IMR-90 (cell line): ENCODE measurements around the gene ZNF786. TPM values are rescaled to one million over a fixed set of nuclear protein-coding genes. Genes with fewer than 3 reads are reported as not detected.

Experiments used
- ATAC-seq: fragments of 200-7000 bp; cut with Tn5 transposase; 2 replicates; pipeline ENCODE4 v1.9.1; 2020; ENCODE audit warnings: low read depth, mild to moderate bottlenecking, moderate library complexity
- BruUV-seq: library from RNA; stranded (reverse); fragments of 400-500 nt; replicated peaks from 2 replicates; lab custom pipeline; 2021; lab: Mats Ljungman, UMichigan
- CTCF ChIA-PET: fragments of 300-600 bp; formaldehyde crosslinking; extraction: SDS; loops from one replicate; lab custom pipeline; 2021; ENCODE audit warnings: antibody characterized with exemption; lab: Yijun Ruan, JAX
- POLR2A ChIA-PET: fragments of 300-600 bp; sonication (Branson Sonifier 250); formaldehyde crosslinking; loops from one replicate; lab custom pipeline; 2022; ENCODE audit warnings: antibody characterized with exemption; ENCODE audit not compliant: unreplicated experiment; lab: Charles Lee
- DNase-seq: peaks from one replicate; pipeline ENCODE4 v3.0.0; 2013
- H2AFZ ChIP-seq: replicated peaks from 2 replicates; pipeline ENCODE3; 2013; ENCODE audit warnings: low read length, mild to moderate bottlenecking; ENCODE audit not compliant: poor library complexity
- H2AK5ac ChIP-seq: 2 replicates; pipeline ENCODE4 v1.6.1; 2013; ENCODE audit warnings: low read depth, low read length, inconsistent platforms
- H2AK9ac ChIP-seq: replicated peaks from 2 replicates; pipeline ENCODE3; 2013; ENCODE audit warnings: mild to moderate bottlenecking, low read depth, low read length, moderate library complexity; ENCODE audit not compliant: poor library complexity
- H2BK120ac ChIP-seq: 2 replicates; pipeline ENCODE4 v1.6.1; 2013; ENCODE audit warnings: low read depth, low read length, inconsistent platforms
- H2BK15ac ChIP-seq: 3 replicates; pipeline ENCODE4 v1.6.1; 2013; ENCODE audit warnings: low read depth, low read length, inconsistent platforms
- H2BK20ac ChIP-seq: 2 replicates; pipeline ENCODE4 v1.6.1; 2013; ENCODE audit warnings: low read depth, mild to moderate bottlenecking, inconsistent platforms, low read length, moderate library complexity
- H2BK5ac ChIP-seq: 2 replicates; pipeline ENCODE4 v1.6.1; 2013; ENCODE audit warnings: mild to moderate bottlenecking, low read depth, low read length, inconsistent platforms; ENCODE audit not compliant: poor library complexity, severe bottlenecking
- H3K14ac ChIP-seq: replicated peaks from 2 replicates; pipeline ENCODE4 v1.6.1; 2013; ENCODE audit warnings: low read depth, low read length, inconsistent platforms
- H3K18ac ChIP-seq: 2 replicates; pipeline ENCODE4 v1.6.1; 2013; ENCODE audit warnings: low read depth, low read length, control low read depth
- H3K23ac ChIP-seq: 2 replicates; pipeline ENCODE4 v1.6.1; 2013; ENCODE audit warnings: low read depth, low read length, inconsistent platforms
- H3K27ac ChIP-seq: 2 replicates; pipeline ENCODE4 v1.5.1; 2013; ENCODE audit warnings: mild to moderate bottlenecking, control low read depth, low read length; ENCODE audit not compliant: insufficient read depth
- H3K27me3 ChIP-seq: 2 replicates; pipeline ENCODE4 v1.6.1; 2013; ENCODE audit warnings: low read length; ENCODE audit not compliant: control insufficient read depth, insufficient read depth
- H3K36me3 ChIP-seq: 2 replicates; pipeline ENCODE4 v1.6.1; 2013; ENCODE audit warnings: low read length, mixed read lengths; ENCODE audit not compliant: control insufficient read depth, insufficient read depth
- H3K4ac ChIP-seq: 2 replicates; pipeline ENCODE4 v1.6.1; 2013; ENCODE audit warnings: low read depth, low read length, inconsistent platforms
- H3K4me1 ChIP-seq: 2 replicates; pipeline ENCODE4 v1.6.1; 2013; ENCODE audit warnings: low read length, mixed read lengths; ENCODE audit not compliant: control insufficient read depth, insufficient read depth
- H3K4me2 ChIP-seq: 2 replicates; pipeline ENCODE4 v1.6.1; 2013; ENCODE audit warnings: low read depth, mild to moderate bottlenecking, control low read depth, low read length, moderate library complexity
- H3K4me3 ChIP-seq: 2 replicates; pipeline ENCODE4 v1.5.1; 2013; ENCODE audit warnings: low read depth, mild to moderate bottlenecking, control low read depth, low read length, moderate library complexity; ENCODE audit not compliant: insufficient read depth
- H3K56ac ChIP-seq: 2 replicates; pipeline ENCODE4 v1.6.1; 2013; ENCODE audit warnings: low read length, inconsistent platforms; ENCODE audit not compliant: insufficient read depth; ENCODE audit errors: extremely low read depth
- H3K79me1 ChIP-seq, 2 experiments: 2 replicates each; pipeline ENCODE4 v1.6.1; 2013; ENCODE audit warnings: low read length in 2 of 2, inconsistent platforms in 1 of 2, low read depth in 1 of 2
- H3K9ac ChIP-seq: 2 replicates; pipeline ENCODE4 v1.6.1; 2013; ENCODE audit warnings: low read depth, low read length, control low read depth
- H3K9me1 ChIP-seq: 2 replicates; pipeline ENCODE4 v1.6.1; 2013; ENCODE audit warnings: low read length, inconsistent platforms; ENCODE audit not compliant: insufficient read depth
- H3K9me3 ChIP-seq: 2 replicates; pipeline ENCODE4 v1.6.1; 2013; ENCODE audit warnings: low read length; ENCODE audit not compliant: control insufficient read depth, insufficient read depth
- H4K20me1 ChIP-seq: 2 replicates; pipeline ENCODE4 v1.6.1; 2013; ENCODE audit warnings: low read length, inconsistent platforms; ENCODE audit not compliant: insufficient read depth
- H4K5ac ChIP-seq: 2 replicates; pipeline ENCODE4 v1.6.1; 2013; ENCODE audit warnings: mild to moderate bottlenecking, low read depth, low read length, control low read depth
- H4K8ac ChIP-seq, 2 experiments: 2 replicates each; pipeline ENCODE4 v1.6.1; 2013; ENCODE audit warnings: low read depth in 2 of 2, low read length in 2 of 2, control low read depth in 1 of 2, inconsistent platforms in 1 of 2
- H4K91ac ChIP-seq: 2 replicates; pipeline ENCODE4 v1.6.1; 2013; ENCODE audit warnings: low read depth, low read length, inconsistent platforms; ENCODE audit not compliant: insufficient read depth
- CEBPB ChIP-seq: IDR thresholded peaks from 2 replicates; pipeline ENCODE4 v1.6.1; 2012; ENCODE audit warnings: low read depth, low read length, improper control_type of control experiment
- RAD21 ChIP-seq: IDR thresholded peaks from 2 replicates; pipeline ENCODE4 v1.6.1; 2012; ENCODE audit warnings: low read length, improper control_type of control experiment
- WGBS, 2 experiments: methylation state at CpG; one replicate each; pipeline versions ENCODE4 v1.1.5 to v1.1.7; 2013; ENCODE audit warnings: missing lambda C conversion rate in 2 of 2; ENCODE audit not compliant: insufficient read length in 1 of 2; ENCODE audit errors: extremely low coverage in 2 of 2; 5-methylcytosine and 5-hydroxymethylcytosine counted together
- dilution Hi-C: fragments of 300-500 bp; cut with HindIII; formaldehyde crosslinking; loops from one replicate; pipeline ENCODE4 v1.14.3; 2018; ENCODE audit warnings: low sequenced_read_pairs; ENCODE audit not compliant: unreplicated experiment
- in situ Hi-C: fragments of 300-500 bp; cut with MboI; formaldehyde crosslinking; loops from 3 replicates; pipeline ENCODE4 v1.14.3; 2019; ENCODE audit warnings: low sequenced_read_pairs, inconsistent platforms, mixed read lengths
- intact Hi-C: fragments of 100-400 bp; cut with micrococcal nuclease; formaldehyde crosslinking; loops from 2 replicates; pipeline ENCODE4 v1.10.0; 2022
- polyA plus RNA-seq, 3 experiments: library from polyadenylated mRNA; depleted of rRNA; stranded (reverse); fragments of >200 nt; gene quantifications; 2 replicates each; pipeline ENCODE4 v1.2.3, GENCODE V29; 2012; ENCODE audit warnings: low replicate concordance in 1 of 3
- total RNA-seq: library from RNA; depleted of rRNA; stranded (reverse); fragments of >200 nt; gene quantifications from 2 replicates; pipeline ENCODE4 v1.2.3, GENCODE V29; 2012

ZNF786 gene
- total and polyA plus RNA-seq, 2 of the 4 experiments (the other 2 are of a cell fraction), result 2.8 to 7.3 TPM

- Histone ChIP-seq H3K9me3 (no peaks in the 10 kb centered on the region), H3K4ac (no peak overlapping the region), H3K14ac (no peak overlapping the region), H4K5ac (no peak overlapping the region), H3K4me3 (no peak overlapping the region), H3K27ac (no peak overlapping the region), H3K9ac (no peak overlapping the region), H4K91ac (no peak overlapping the region), H3K4me2 (no peak overlapping the region), H4K8ac (no peak overlapping the region), H2AFZ (no peak overlapping the region), H3K9me1 (no peaks in the 10 kb centered on the region), H3K79me1 (no peaks in the 10 kb centered on the region), H2BK20ac (no peak overlapping the region), H3K36me3 (no peaks in the 10 kb centered on the region), H2BK15ac (no peak overlapping the region), H4K20me1 (no peaks in the 10 kb centered on the region), H2AK9ac (no peak overlapping the region), H3K23ac (no peak overlapping the region), H3K27me3 (peaks cover 5% of the 10 kb centered on the region), H3K4me1 (no peaks in the 10 kb centered on the region), H3K56ac (no peak overlapping the region), H2BK120ac (no peak overlapping the region), H3K18ac (no peak overlapping the region), H2BK5ac (no peak overlapping the region), H2AK5ac (no peak overlapping the region)
- WGBS, 2 experiments, result no CpG with 5 or more reads among the region's 3 CpGs
- peak; percentile 42 for DNase-seq
- 0 out of 2 replicates have a peak, but pooled peaks have one; percentile 7 for TF ChIP-seq CEBPB
- TF ChIP-seq RAD21, result no peak
- ChIA-PET POLR2A (no interaction called here), CTCF (no interaction called here)
- dilution Hi-C loops (no loop called here), intact Hi-C loops (no loop called here), in situ Hi-C loops (no loop called here)
- ATAC-seq, result no peak
- BruUV-seq, result no TSS peak
Measured at GRCh38 chr7:149050941-149051340, 39.6 kb downstream of the ZNF786 start.
